GM21717 (cell line): Measurements from ENCODE around the gene SPATA25.

Source experiments
- ATAC-seq: cut with Tn5 transposase; IDR thresholded peaks from one replicate; pipeline ENCODE4 v1.9.1; 2021; ENCODE audit warnings: mild to moderate bottlenecking, moderate library complexity; ENCODE audit not compliant: unreplicated experiment

The SPATA25 gene

GRCh38 chr20:45841407-45842129 is 45.9 kb downstream of the SPATA25 start:
- ATAC-seq = no peak

- ATAC-seq = no peak
These were observed 46.7 kb downstream of the SPATA25 start for GRCh38 chr20:45840700-45841198.

GRCh38 chr20:45836841-45837240 is 50.6 kb downstream of the SPATA25 start:
- ATAC-seq = no peak
